Measurements from ENCODE around the gene DIP2A.

DIP2A gene

DNA sequence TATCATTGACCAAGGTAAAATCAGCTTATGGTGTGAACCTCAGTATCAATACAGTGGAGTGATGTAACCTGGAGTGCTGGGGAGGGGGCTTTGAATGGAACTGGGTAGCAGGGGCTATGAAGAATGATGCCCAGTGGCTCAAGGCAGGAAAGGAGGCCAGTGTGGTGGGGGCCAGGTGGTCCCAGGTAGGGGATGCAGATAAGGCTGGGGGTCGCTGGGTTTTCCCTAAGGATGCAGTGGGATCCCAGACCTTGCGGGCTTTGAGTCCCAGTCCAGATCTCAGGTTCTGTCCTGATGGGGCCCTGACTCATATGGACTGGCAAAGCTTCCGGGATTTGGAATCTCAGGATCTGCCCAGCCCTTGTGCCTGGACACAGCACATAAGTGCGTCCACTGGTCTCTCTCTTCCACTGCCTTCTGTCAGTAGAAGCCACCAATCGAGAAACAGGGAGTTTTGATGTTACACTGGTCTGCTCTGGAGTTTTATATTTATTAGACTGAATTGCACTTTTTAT lies 94.2 kb downstream of the DIP2A start:
- no peak for DNase-seq (ENCODE audit: low spot score)
- TF ChIP-seq, protein P1, sequence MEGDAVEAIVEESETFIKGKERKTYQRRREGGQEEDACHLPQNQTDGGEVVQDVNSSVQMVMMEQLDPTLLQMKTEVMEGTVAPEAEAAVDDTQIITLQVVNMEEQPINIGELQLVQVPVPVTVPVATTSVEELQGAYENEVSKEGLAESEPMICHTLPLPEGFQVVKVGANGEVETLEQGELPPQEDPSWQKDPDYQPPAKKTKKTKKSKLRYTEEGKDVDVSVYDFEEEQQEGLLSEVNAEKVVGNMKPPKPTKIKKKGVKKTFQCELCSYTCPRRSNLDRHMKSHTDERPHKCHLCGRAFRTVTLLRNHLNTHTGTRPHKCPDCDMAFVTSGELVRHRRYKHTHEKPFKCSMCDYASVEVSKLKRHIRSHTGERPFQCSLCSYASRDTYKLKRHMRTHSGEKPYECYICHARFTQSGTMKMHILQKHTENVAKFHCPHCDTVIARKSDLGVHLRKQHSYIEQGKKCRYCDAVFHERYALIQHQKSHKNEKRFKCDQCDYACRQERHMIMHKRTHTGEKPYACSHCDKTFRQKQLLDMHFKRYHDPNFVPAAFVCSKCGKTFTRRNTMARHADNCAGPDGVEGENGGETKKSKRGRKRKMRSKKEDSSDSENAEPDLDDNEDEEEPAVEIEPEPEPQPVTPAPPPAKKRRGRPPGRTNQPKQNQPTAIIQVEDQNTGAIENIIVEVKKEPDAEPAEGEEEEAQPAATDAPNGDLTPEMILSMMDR (IDR thresholded peaks at IDR 0.05; ENCODE audit: extremely low read depth, missing control alignments), result no peak

DNA sequence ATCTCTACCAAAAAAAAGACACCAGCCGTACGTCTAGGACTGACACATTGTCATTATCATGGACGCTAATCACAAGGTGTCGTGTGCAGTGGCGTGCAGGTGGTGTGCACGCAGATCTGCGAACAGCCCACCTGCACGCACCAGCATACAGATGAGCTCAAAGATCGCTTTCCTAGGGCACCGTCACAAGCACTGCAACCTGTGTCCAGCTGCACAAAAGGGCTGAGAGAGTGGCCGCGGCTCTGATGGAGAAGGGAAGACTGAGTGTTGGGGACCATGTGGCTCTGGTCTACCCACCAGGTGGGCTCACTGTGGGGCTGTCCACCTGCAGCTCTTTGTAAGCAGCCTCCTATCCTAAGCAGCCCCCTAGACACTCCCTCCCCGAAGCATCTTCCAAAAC lies 95.3 kb downstream of the DIP2A start:
- TF ChIP-seq, protein P1 (IDR thresholded peaks at IDR 0.05; ENCODE audit: extremely low read depth, missing control alignments), result no peak

DNA sequence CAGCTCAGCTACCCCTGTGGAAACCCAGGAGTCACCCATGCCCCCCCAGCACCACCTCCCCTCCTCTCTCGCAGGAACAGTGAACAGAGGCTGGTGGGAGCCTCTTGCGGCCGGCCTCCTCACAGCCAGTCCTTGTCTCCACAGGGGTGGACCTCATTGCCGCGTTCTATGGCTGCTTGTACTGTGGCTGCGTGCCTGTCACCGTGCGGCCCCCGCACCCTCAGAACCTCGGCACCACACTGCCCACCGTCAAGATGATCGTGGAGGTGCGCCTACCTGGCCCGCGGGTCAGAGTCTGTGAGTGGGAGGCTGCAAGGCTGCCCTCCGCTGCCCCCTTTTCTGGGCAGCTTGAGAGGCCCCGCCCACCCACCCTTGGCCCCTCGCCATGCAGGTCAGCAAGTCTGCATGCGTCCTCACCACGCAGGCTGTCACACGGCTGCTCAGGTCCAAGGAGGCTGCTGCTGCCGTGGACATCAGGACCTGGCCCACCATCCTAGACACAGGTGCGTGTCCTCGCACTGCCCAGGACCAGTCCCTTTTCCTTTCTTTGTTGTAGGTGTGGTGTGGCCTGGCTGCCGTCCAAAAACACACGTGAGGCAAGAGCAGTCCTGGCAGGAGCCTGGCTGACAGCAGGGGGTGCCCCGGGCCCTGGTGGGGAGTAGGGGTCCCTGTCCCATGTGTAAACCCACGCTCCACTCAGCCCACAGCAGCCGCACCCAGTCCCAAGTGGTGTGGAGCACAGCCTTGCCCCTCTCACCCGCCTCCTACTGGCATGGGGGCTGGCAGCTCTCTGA lies 95.9 kb downstream of the DIP2A start:
- no peak for DNase-seq (ENCODE audit: low spot score)
- TF ChIP-seq, protein P1 (IDR thresholded peaks at IDR 0.05; ENCODE audit: extremely low read depth, missing control alignments), result no peak

More for the DNA sequence above, 95.3 kb downstream of the DIP2A start:
- no peak for DNase-seq (ENCODE audit: low spot score)

DNA sequence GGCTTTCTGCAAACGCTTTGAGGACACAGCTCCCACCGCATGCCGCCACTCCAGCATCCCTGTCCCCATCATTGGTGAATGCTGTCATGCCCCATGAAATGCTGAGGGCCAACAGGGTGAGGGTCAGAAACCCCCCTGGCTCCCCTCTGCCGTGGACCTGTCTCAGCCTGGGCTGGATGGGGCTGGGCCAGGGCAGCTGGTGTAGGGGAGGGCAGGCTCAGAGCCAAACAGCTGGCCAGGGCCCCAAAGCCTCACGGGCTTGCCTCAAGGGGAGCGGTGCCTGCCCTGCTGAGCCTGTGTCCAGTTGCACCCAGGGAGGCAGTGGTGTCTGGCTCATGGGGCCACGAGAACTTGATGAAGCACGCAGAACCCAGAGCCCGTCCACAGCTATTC lies 96.5 kb downstream of the DIP2A start:
- no peak for DNase-seq (ENCODE audit: low spot score)
- TF ChIP-seq, protein P1 (IDR thresholded peaks at IDR 0.05; ENCODE audit: extremely low read depth, missing control alignments), result no peak

DNA sequence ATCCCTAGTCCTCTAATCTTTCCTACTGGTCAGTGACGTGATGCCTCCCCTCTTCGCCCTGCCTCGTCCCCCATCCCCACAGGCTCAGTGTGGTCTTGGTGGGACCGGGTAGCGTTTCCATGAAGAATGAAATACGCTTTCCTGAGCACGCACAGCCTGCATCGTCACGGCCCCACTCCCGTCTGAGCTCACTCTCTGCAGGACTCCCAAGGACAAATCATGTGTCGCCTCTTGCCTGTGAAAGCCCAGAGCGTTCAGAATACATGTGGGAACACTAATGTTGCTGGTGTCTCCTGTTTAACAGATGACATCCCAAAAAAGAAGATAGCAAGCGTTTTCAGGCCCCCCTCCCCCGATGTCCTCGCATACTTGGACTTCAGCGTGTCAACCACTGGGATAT lies 97.0 kb downstream of the DIP2A start:
- DNase-seq (ENCODE audit: low spot score), result no peak
- TF ChIP-seq, protein P1 (IDR thresholded peaks at IDR 0.05; ENCODE audit: extremely low read depth, missing control alignments), result no peak

DNA sequence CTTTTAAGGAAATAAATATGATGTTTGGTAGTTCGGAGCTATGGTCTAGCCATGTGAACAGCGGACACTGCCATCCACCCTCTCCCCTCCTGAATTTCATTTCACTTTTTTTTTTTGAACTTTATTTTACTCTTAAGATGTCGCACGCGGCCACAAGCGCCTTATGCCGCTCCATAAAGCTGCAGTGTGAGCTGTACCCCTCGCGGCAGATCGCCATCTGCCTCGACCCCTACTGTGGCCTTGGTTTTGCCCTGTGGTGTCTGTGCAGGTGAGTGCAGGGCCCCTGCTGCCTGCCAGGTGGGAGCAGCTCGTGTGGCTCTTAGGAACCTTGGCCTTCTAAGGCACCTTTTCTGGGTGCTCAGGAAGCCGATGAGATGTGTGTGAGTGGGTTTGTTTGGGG lies 98.1 kb downstream of the DIP2A start:
- TF ChIP-seq, protein P1 (IDR thresholded peaks at IDR 0.05; ENCODE audit: extremely low read depth, missing control alignments), result no peak
- no peak for DNase-seq (ENCODE audit: low spot score)

DNA sequence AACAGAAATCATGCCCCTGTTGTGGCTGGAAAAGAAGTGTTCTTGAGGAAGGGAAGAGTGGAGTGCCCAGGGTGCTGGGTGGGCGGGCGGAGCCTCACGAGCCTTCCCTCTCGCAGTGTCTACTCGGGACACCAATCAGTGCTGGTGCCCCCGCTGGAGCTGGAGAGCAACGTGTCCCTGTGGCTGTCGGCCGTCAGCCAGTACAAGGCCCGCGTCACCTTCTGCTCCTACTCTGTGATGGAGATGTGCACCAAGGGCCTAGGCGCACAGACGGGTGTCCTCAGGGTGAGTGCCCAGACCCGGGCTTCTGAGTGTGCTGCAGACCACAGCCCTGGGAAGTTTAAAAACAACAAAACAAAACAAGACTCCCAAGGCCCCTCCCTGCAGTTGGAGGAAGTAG lies 98.8 kb downstream of the DIP2A start:
- TF ChIP-seq, protein P1 (IDR thresholded peaks at IDR 0.05; ENCODE audit: extremely low read depth, missing control alignments), result no peak
- no peak for DNase-seq (ENCODE audit: low spot score)

All from GM20000 (cell line).